HG03354 (cell line): ENCODE data around the gene ATF6.
"Not testable (repeated sequence)": the region's sequence is repeated elsewhere in the genome, so short reads cannot be mapped to it uniquely, and the experiment has no call there.

Experiments used
- ATAC-seq: cut with Tn5 transposase; IDR thresholded peaks from one replicate; pipeline ENCODE4 v1.9.1; 2021; ENCODE audit warnings: mild to moderate bottlenecking; ENCODE audit not compliant: unreplicated experiment, poor library complexity, severe bottlenecking

The ATF6 gene

GRCh38 chr1:161766102-161766981 lies at the start of gene ATF6:
Gene ATF6, plus strand, starts transcription at chr1:161766320. Its CDS starts 41 bp downstream, at chr1:161766361.
- peak; percentile 72 for ATAC-seq

GRCh38 chr1:161718559-161719324 lies 47.4 kb upstream of the ATF6 start:
- peak; percentile 79 for ATAC-seq

- ATAC-seq = peak; percentile 48
These were observed 46.9 kb upstream of the ATF6 start for GRCh38 chr1:161719325-161719611.

GRCh38 chr1:161720422-161720821 lies 45.7 kb upstream of the ATF6 start:
- ATAC-seq = no peak

GRCh38 chr1:161720956-161721737 lies 45.0 kb upstream of the ATF6 start, which contains the start of gene FCRLB:
Gene FCRLB, plus strand, starts transcription at chr1:161721544. Its CDS starts 1,129 bp downstream, at chr1:161722673.
- no peak for ATAC-seq

GRCh38 chr1:161721738-161722343 lies 44.3 kb upstream of the ATF6 start:
- no peak for ATAC-seq

- ATAC-seq = no peak
These were observed 43.7 kb upstream of the ATF6 start for GRCh38 chr1:161722406-161722805.

- no peak for ATAC-seq
These were observed 42.5 kb upstream of the ATF6 start for GRCh38 chr1:161723459-161724141.

GRCh38 chr1:161725258-161725907 lies 40.7 kb upstream of the ATF6 start:
- not testable (repeated sequence) for ATAC-seq

- peak; percentile 28 for ATAC-seq
These were observed 40.1 kb upstream of the ATF6 start for GRCh38 chr1:161725908-161726472.

- ATAC-seq = peak; percentile 58
These were observed 39.5 kb upstream of the ATF6 start for GRCh38 chr1:161726473-161727255.

- no peak for ATAC-seq
These were observed 38.7 kb upstream of the ATF6 start for GRCh38 chr1:161727256-161727924.

- ATAC-seq = no peak
These were observed 37.5 kb upstream of the ATF6 start for GRCh38 chr1:161728376-161729226.

- no peak for ATAC-seq
These were observed 36.0 kb upstream of the ATF6 start for GRCh38 chr1:161730050-161730564.

GRCh38 chr1:161731241-161731640 lies 34.9 kb upstream of the ATF6 start:
- no peak for ATAC-seq
